ENCODE data around the gene FZR1.

FZR1 gene

DNA sequence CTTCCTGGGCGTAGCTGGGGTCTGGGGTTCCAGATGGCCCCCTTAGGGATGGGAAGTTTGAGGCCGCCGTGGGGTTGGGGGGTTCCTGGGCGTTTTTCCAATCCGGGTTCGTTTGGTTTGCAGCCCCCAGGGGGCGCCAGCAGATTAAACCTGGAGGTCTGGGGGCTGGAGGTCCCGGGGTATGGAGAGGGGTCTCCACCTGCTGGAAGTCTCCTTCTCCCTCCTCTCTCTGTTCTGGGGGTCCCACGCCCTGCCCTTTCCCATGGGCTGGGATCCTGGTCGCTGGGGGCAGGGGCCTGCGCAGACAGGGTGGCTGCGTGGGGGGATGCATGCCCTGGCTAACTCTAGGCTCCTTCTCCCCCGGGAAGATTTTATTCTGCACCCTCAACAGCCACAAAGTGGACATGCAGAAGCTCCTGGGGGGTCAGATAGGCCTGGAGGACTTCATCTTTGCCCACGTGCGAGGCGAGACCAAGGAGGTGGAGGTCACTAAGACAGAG, 80.1 kb downstream of the FZR1 start:
- in situ Hi-C loops (cut with MboI; ENCODE audit: low sequenced_read_pairs) = no loop called here

DNA sequence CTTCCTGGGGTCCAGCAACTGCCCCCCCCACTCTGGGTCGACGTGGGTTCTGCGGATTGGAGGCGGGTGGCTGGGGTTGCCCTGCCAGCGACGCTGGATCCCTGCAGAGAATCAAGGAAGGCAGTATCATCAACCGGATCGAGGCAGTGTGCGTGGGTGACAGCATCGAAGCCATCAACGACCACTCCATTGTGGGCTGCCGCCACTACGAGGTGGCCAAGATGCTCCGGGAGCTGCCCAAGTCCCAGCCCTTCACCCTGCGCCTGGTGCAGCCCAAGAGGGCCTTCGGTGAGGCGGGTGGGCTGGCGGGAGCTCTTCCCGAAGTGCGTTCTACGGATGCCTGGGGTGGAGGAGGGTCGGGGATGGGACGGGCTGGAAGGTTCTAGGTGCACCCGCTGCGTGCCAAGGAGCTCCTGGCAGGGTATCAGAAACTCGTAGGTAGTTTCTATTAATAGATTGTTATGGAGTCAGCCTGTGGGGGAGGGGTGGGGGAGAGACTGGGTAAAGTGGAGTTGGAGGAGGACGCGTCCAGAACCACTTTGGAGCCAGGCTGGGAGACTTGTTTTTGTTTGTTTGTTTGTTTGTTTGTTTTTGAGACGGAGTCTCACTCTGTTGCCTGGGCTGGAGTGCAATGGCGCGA, 80.7 kb downstream of the FZR1 start:
- in situ Hi-C loops (cut with MboI; ENCODE audit: low sequenced_read_pairs) = no loop called here

Data from HL-60/S4 (cell line).